Measurements from ENCODE around the gene ZBTB7B. TPM values are rescaled to one million over a fixed set of nuclear protein-coding genes. Genes with fewer than 3 reads are reported as not detected.

Gene ZBTB7B
- total and polyA plus RNA-seq, 9 of the 15 experiments (the other 6 are each of a cell fraction or from before 2014, with no cell fraction given): 0.04 to 46.5 (median 15.2) TPM

- no peak for TF ChIP-seq SIX5 (IDR thresholded peaks at IDR 0.05; ENCODE audit: borderline replicate concordance in 1 of 2, insufficient read depth in 1 of 2, low read depth in 1 of 2, low read length in 2 of 2)
- TF ChIP-seq POLR2AphosphoS5 (IDR thresholded peaks at IDR 0.05; ENCODE audit: control insufficient read depth, insufficient read depth, low read depth, low read length): peak; percentile 70; the same call in 1 of the 2 replicates
- no peak for TF ChIP-seq STAT5B (CRISPR knock-in tag; IDR thresholded peaks at IDR 0.05)
- peak; percentile 95 for TF ChIP-seq POLR2A (conservative IDR thresholded peaks at IDR 0.05)
- TF ChIP-seq CBX8 (IDR thresholded peaks at IDR 0.05; ENCODE audit: borderline replicate concordance, extremely low read depth, low read depth, low read length, poor library complexity, severe bottlenecking): no peak
- TF ChIP-seq ZNF583 (CRISPR knock-in tag; IDR thresholded peaks at IDR 0.05): no peak
- no peak for TF ChIP-seq PPARD (CRISPR knock-in tag; IDR thresholded peaks at IDR 0.05)
- TF ChIP-seq SP2 (IDR thresholded peaks at IDR 0.05; ENCODE audit: extremely low read depth, low read depth, low read length, poor library complexity, severe bottlenecking): peak; percentile 96
- TF ChIP-seq, protein P1, sequence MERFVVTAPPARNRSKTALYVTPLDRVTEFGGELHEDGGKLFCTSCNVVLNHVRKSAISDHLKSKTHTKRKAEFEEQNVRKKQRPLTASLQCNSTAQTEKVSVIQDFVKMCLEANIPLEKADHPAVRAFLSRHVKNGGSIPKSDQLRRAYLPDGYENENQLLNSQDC (CRISPR knock-in tag; IDR thresholded peaks at IDR 0.05): peak; percentile 54; the same call in 1 of the 2 replicates
- peak; percentile 71; the same call in 1 of the 2 replicates for TF ChIP-seq TAF7 (tag; IDR thresholded peaks at IDR 0.05)
- TF ChIP-seq E2F1 (CRISPR knock-in tag; IDR thresholded peaks at IDR 0.05): peak; percentile 98
- TF ChIP-seq, protein P2, sequence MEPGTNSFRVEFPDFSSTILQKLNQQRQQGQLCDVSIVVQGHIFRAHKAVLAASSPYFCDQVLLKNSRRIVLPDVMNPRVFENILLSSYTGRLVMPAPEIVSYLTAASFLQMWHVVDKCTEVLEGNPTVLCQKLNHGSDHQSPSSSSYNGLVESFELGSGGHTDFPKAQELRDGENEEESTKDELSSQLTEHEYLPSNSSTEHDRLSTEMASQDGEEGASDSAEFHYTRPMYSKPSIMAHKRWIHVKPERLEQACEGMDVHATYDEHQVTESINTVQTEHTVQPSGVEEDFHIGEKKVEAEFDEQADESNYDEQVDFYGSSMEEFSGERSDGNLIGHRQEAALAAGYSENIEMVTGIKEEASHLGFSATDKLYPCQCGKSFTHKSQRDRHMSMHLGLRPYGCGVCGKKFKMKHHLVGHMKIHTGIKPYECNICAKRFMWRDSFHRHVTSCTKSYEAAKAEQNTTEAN (CRISPR knock-in tag; IDR thresholded peaks at IDR 0.05): peak; percentile 31; the same call in 1 of the 2 replicates
- TF ChIP-seq HOMEZ (CRISPR knock-in tag; IDR thresholded peaks at IDR 0.05): no peak
- TF ChIP-seq KLF16 (IDR thresholded peaks at IDR 0.05): peak; percentile 20; the same call in 1 of the 2 replicates
- TF ChIP-seq, protein P3, sequence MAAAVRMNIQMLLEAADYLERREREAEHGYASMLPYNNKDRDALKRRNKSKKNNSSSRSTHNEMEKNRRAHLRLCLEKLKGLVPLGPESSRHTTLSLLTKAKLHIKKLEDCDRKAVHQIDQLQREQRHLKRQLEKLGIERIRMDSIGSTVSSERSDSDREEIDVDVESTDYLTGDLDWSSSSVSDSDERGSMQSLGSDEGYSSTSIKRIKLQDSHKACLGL (CRISPR knock-in tag; IDR thresholded peaks at IDR 0.05; ENCODE audit: borderline replicate concordance, poor library complexity, severe bottlenecking): peak; percentile 25
- peak; percentile 61 for TF ChIP-seq RBBP5 (IDR thresholded peaks at IDR 0.05; ENCODE audit: borderline replicate concordance, insufficient read depth, low read length, poor library complexity, severe bottlenecking)
- no peak; the same call in 1 of the 2 replicates for TF ChIP-seq ATF3 (IDR thresholded peaks at IDR 0.05)
- TF ChIP-seq ATF3 (CRISPR knock-in tag; conservative IDR thresholded peaks at IDR 0.05): no peak
- no peak for TF ChIP-seq ATF1 (CRISPR knock-in tag; IDR thresholded peaks at IDR 0.05)
- peak; percentile 91 for TF ChIP-seq ATF1 (tag; IDR thresholded peaks at IDR 0.05)
- TF ChIP-seq MCM2 (IDR thresholded peaks at IDR 0.05; ENCODE audit: low read depth): no peak
Observed at GRCh38 chr1:154982897-154983648, 19.5 kb upstream of the ZBTB7B start, which contains the start of gene FLAD1 (continued).

All from K562 (cell line).